Measurements from ENCODE around the gene SLC13A2. TPM values are rescaled to one million over a fixed set of nuclear protein-coding genes. Genes with fewer than 3 reads are reported as not detected.
"Not testable (repeated sequence)": the region's sequence is repeated elsewhere in the genome, so short reads cannot be mapped to it uniquely, and the experiment has no call there.

The SLC13A2 gene
- total RNA-seq, 1 donor: not detected

DNA sequence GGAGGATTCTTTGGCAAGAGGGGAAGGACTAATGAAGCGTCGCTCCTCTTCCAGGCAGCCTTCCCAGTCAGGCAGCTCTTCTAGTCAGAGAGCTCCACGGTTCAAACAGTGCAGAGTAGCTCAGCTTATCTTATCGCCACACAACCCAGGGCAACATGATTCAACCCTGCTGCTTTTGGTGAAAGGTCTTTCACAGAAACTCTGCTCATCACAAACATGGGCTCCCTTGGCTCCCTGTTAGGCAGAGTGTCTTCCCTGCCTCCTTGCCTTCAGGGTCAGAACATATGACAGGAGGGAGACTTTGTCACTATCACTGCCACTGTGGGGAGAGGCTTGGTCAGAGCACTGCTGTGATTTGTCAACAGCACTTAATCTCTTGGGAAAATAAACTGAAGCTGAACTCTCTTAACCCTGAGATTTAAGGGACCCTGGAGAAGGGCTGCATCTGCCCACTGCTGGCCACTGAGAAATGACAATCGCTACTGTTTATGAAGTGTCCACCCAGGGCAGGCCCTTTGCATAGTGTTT lies 6.9 kb upstream of the SLC13A2 start:
- Histone ChIP-seq H3K27me3 (ENCODE audit: insufficient read depth, low read length) (no peaks in the 10 kb centered on the region), H3K4me3 (ENCODE audit: low read length) (no peak overlapping the region), H3K9me3 (ENCODE audit: low read depth, low read length) (no peaks in the 10 kb centered on the region), H3K4me1 (ENCODE audit: insufficient read depth, low read length) (peaks cover 43% of the 10 kb centered on the region)

DNA sequence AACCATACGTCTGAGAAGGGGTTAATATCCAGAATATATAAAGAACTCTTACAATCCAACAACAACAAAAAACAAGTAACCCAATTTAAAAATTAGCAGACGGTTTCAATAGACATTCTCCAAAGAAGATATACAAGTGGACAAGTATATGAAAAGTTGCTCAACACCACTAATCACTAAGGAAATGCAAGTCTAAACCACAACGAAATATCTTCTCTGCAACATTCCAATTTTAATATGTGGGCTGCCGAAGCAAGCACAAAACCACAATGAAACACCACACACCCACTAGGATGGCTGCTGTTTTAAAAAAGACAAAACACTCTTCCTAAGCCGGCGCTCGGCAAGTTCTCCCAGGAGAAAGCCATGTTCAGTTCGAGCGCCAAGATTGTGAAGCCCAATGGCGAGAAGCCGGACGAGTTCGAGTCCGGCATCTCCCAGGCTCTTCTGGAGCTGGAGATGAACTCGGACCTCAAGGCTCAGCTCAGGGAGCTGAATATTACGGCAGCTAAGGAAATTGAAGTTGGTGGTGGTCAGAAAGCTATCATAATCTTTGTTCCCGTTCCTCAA lies 5.9 kb upstream of the SLC13A2 start:
- H3K4me3 ChIP-seq (ENCODE audit: low read length): no peak overlapping the region
- H3K9me3 ChIP-seq (ENCODE audit: low read depth, low read length): no peaks in the 10 kb centered on the region
- H3K4me1 ChIP-seq (ENCODE audit: insufficient read depth, low read length): peaks cover 43% of the 10 kb centered on the region
- H3K27me3 ChIP-seq (ENCODE audit: insufficient read depth, low read length): no peaks in the 10 kb centered on the region

DNA sequence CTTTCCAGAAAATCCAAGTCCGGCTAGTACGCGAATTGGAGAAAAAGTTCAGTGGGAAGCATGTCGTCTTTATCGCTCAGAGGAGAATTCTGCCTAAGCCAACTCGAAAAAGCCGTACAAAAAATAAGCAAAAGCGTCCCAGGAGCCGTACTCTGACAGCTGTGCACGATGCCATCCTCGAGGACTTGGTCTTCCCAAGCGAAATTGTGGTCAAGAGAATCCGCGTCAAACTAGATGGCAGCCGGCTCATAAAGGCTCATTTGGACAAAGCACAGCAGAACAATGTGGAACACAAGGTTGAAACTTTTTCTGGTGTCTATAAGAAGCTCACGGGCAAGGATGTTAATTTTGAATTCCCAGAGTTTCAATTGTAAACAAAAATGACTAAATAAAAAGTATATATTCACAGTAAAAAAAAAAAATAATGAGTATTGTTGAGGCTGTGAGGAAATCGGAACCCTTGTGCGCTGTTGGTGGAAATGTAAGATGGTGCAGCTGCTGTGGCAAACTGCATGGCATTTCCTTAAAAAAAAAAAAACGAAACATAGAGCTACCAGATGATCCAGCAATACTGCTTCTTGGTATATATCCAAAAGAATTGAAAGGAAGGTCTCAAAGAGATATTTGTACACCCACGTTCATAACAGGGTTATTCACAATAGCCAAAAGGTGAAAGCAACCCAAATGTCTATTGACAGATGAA lies 5.3 kb upstream of the SLC13A2 start:
- not testable (repeated sequence) for H3K9me3 ChIP-seq (ENCODE audit: low read depth, low read length); H3K4me3 ChIP-seq (ENCODE audit: low read length); H3K27me3 ChIP-seq (ENCODE audit: insufficient read depth, low read length)
- peaks cover 43% of the 10 kb centered on the region for H3K4me1 ChIP-seq (ENCODE audit: insufficient read depth, low read length)

DNA sequence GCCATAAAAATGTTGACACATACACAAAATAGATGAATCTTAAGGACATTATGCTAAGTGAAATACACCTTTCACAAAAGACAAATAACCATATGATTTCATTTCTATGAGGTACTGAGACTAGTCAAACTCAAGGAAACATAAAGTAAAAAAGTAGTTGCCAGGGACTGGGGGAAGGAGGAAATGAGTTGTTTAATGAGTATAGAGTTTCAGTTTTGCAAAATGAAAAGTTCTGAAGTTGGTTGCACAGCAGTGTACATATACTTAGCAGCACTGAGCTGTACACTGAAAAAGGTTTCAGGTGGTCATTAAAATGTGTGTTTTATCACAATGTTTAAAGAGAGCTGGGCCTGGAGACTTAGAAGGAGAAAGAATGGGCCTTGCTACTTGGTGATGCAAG lies 4.7 kb upstream of the SLC13A2 start:
- no peak overlapping the region for H3K4me3 ChIP-seq (ENCODE audit: low read length)
- H3K9me3 ChIP-seq (ENCODE audit: low read depth, low read length): no peaks in the 10 kb centered on the region
- peaks cover 43% of the 10 kb centered on the region for H3K4me1 ChIP-seq (ENCODE audit: insufficient read depth, low read length)
- no peaks in the 10 kb centered on the region for H3K27me3 ChIP-seq (ENCODE audit: insufficient read depth, low read length)

- peaks cover 43% of the 10 kb centered on the region for H3K4me1 ChIP-seq (ENCODE audit: insufficient read depth, low read length)
- no peak overlapping the region for H3K4me3 ChIP-seq (ENCODE audit: low read length)
- H3K27me3 ChIP-seq (ENCODE audit: insufficient read depth, low read length): no peaks in the 10 kb centered on the region
- no peaks in the 10 kb centered on the region for H3K9me3 ChIP-seq (ENCODE audit: low read depth, low read length)
Measured at GRCh38 chr17:28469376-28469775, 4.1 kb upstream of the SLC13A2 start.

DNA sequence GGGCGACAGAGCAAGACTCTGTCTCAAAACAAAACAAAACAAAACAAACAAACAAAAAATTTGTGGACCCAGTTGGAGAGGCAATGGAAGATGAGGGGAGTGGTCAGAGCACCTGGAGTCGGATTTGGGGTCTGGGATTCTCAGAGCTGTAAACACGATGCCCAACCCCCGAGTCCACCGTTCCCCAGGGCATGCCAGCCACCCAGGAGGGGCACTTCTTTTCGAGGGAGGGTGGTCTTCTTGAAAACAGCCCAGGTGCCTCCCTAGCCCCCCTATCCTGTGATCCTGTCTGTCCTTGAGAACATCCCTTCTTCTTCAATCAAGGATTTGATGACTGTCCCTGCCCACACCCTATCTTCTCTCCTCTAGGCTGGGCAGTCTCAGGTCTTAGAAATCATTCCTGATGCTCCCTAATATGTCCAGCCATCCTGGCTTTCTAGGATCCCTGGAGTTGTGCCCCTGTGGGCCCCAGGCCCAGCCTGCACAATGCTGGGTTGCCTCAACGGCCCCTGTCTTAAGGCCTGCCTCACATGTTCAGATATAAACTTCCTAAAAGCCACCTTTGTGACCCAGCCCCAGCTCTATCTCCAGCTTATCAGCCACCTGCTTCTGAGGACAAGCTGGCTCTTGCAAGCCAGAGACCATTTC lies 3.1 kb upstream of the SLC13A2 start:
- peaks cover 48% of the 10 kb centered on the region for H3K4me1 ChIP-seq (ENCODE audit: insufficient read depth, low read length)
- no peaks in the 10 kb centered on the region for H3K27me3 ChIP-seq (ENCODE audit: insufficient read depth, low read length)
- H3K4me3 ChIP-seq (ENCODE audit: low read length): no peak overlapping the region
- no peaks in the 10 kb centered on the region for H3K9me3 ChIP-seq (ENCODE audit: low read depth, low read length)

- Histone ChIP-seq H3K27me3 (ENCODE audit: insufficient read depth, low read length) (no peaks in the 10 kb centered on the region), H3K4me3 (ENCODE audit: low read length) (no peak overlapping the region), H3K9me3 (ENCODE audit: low read depth, low read length) (no peaks in the 10 kb centered on the region), H3K4me1 (ENCODE audit: insufficient read depth, low read length) (peaks cover 50% of the 10 kb centered on the region)
Measured at GRCh38 chr17:28470914-28471366, 2.5 kb upstream of the SLC13A2 start.

GRCh38 chr17:28471531-28472342 lies 1.7 kb upstream of the SLC13A2 start:
- Histone ChIP-seq H3K4me1 (ENCODE audit: insufficient read depth, low read length) (peaks cover 42% of the 10 kb centered on the region), H3K9me3 (ENCODE audit: low read depth, low read length) (no peaks in the 10 kb centered on the region), H3K4me3 (ENCODE audit: low read length) (no peak overlapping the region), H3K27me3 (ENCODE audit: insufficient read depth, low read length) (no peaks in the 10 kb centered on the region)

- Histone ChIP-seq H3K4me1 (ENCODE audit: insufficient read depth, low read length) (peaks cover 30% of the 10 kb centered on the region), H3K9me3 (ENCODE audit: low read depth, low read length) (no peaks in the 10 kb centered on the region), H3K4me3 (ENCODE audit: low read length) (no peak overlapping the region), H3K27me3 (ENCODE audit: insufficient read depth, low read length) (no peaks in the 10 kb centered on the region)
Measured at GRCh38 chr17:28472871-28473497, 460 bp upstream of the SLC13A2 start.

DNA sequence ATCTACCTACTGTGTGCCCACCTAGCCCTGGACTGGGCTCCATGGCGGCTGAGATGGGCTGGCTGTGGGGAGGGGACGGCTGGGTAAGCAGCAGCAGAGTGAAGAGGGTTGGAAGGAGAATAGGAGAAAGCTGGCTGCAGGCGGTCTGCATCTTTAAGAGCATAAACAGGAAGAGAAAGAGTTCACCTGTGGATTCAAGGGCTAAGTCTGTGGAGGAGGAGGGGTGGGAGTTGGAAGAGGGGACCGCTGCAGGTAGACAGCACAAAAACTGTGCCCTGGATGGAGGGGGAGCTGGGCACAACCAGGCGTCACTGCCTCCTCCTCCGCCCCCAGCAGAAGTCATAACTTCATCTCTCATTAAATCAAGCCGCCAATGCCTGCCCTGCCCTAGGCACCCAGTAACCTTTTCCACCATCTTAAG lies 677 bp downstream of the SLC13A2 start:
- Histone ChIP-seq H3K27me3 (ENCODE audit: insufficient read depth, low read length) (no peaks in the 10 kb centered on the region), H3K4me1 (ENCODE audit: insufficient read depth, low read length) (peaks cover 21% of the 10 kb centered on the region), H3K4me3 (ENCODE audit: low read length) (no peak overlapping the region), H3K9me3 (ENCODE audit: low read depth, low read length) (no peaks in the 10 kb centered on the region)

DNA sequence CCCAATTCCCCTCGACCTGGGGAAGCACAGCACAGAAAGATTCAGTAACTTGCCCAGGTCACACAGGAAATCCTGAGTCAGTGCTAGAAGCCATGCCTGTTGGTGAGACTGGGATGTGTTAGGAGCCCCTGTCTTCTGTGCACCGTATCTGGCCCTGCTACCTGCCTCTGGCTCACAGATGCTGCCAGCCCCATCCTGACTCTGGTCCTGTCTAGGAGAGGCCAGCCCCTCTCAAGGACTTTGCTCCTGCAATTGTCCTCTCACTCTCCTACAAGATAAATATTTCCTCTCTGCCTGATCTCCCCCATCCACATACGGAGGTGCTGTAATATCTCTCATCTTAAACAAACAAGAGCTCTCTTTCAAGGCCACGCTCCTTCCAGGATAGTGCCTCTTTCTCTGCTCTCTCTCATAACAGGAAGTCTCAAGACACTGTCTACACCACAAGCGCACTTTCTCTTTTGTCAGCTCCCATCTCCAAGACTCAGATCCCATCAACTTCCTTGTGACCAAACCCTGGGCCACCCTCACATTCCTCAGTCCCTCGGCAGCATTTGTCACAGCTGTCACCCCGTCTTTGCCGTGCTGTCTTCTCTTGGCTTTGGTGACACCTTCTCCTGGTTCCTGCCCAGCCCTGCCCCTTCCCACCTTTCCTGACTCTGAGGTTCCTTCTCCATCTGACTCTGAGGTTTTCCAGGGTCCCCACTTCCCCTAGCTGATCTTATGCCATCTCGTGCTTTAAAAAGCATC lies 1.9 kb downstream of the SLC13A2 start:
- Histone ChIP-seq H3K4me3 (ENCODE audit: low read length) (no peak overlapping the region), H3K4me1 (ENCODE audit: insufficient read depth, low read length) (peaks cover 17% of the 10 kb centered on the region), H3K27me3 (ENCODE audit: insufficient read depth, low read length) (no peaks in the 10 kb centered on the region), H3K9me3 (ENCODE audit: low read depth, low read length) (no peaks in the 10 kb centered on the region)

- Histone ChIP-seq H3K4me1 (ENCODE audit: insufficient read depth, low read length) (peaks cover 11% of the 10 kb centered on the region), H3K9me3 (ENCODE audit: low read depth, low read length) (no peaks in the 10 kb centered on the region), H3K4me3 (ENCODE audit: low read length) (no peak overlapping the region), H3K27me3 (ENCODE audit: insufficient read depth, low read length) (no peaks in the 10 kb centered on the region)
Measured at GRCh38 chr17:28476076-28476865, 2.8 kb downstream of the SLC13A2 start.

- peaks cover 11% of the 10 kb centered on the region for H3K4me1 ChIP-seq (ENCODE audit: insufficient read depth, low read length)
- no peak overlapping the region for H3K4me3 ChIP-seq (ENCODE audit: low read length)
- H3K9me3 ChIP-seq (ENCODE audit: low read depth, low read length): no peaks in the 10 kb centered on the region
- no peaks in the 10 kb centered on the region for H3K27me3 ChIP-seq (ENCODE audit: insufficient read depth, low read length)
Measured at GRCh38 chr17:28477928-28478327, 4.5 kb downstream of the SLC13A2 start.
